ENCODE results near the gene RASA3.

RASA3 gene

GRCh38 chr13:114097212-114097892 is 35.1 kb downstream of the RASA3 start:
- Histone ChIP-seq H3K27ac (no peak overlapping the region), H3K27me3 (replicated peaks) (no peaks in the 10 kb centered on the region), H3K36me3 (replicated peaks) (no peaks in the 10 kb centered on the region), H3K4me3 (ENCODE audit: low read depth, low read length) (no peak overlapping the region)
- no peak for TF ChIP-seq CTCF (IDR thresholded peaks at IDR 0.05; ENCODE audit: low read depth, low read length, missing control alignments)
- no peak for DNase-seq
- in situ Hi-C loops (cut with HindIII; ENCODE audit: low pct_ligation_motif_present, low sequenced_read_pairs): loop anchor here (10.0 kb wide), 1 partner anchor 63 kb away; no protein-coding TSS in a partner anchor

- Histone ChIP-seq H3K27ac (no peak overlapping the region), H3K4me3 (ENCODE audit: low read depth, low read length) (no peak overlapping the region), H3K36me3 (replicated peaks) (no peaks in the 10 kb centered on the region), H3K27me3 (replicated peaks) (no peaks in the 10 kb centered on the region)
- no peak for TF ChIP-seq CTCF (IDR thresholded peaks at IDR 0.05; ENCODE audit: low read depth, low read length, missing control alignments)
- DNase-seq: no peak
- in situ Hi-C loops (cut with HindIII; ENCODE audit: low pct_ligation_motif_present, low sequenced_read_pairs): loop anchor here (10.0 kb wide), 1 partner anchor 62 kb away; no protein-coding TSS in a partner anchor
Measured at GRCh38 chr13:114096811-114097211, 35.6 kb downstream of the RASA3 start.

GRCh38 chr13:114096031-114096485 is 36.4 kb downstream of the RASA3 start:
- Histone ChIP-seq H3K27me3 (replicated peaks) (no peaks in the 10 kb centered on the region), H3K36me3 (replicated peaks) (no peaks in the 10 kb centered on the region), H3K4me3 (ENCODE audit: low read depth, low read length) (no peak overlapping the region), H3K27ac (no peak overlapping the region)
- TF ChIP-seq CTCF (IDR thresholded peaks at IDR 0.05; ENCODE audit: low read depth, low read length, missing control alignments): no peak
- in situ Hi-C loops (cut with HindIII; ENCODE audit: low pct_ligation_motif_present, low sequenced_read_pairs): loop anchor here (10.0 kb wide), 1 partner anchor 61 kb away; no protein-coding TSS in a partner anchor
- DNase-seq: no peak

- no peaks in the 10 kb centered on the region for H3K27me3 ChIP-seq (replicated peaks)
- H3K36me3 ChIP-seq (replicated peaks): no peaks in the 10 kb centered on the region
- TF ChIP-seq CTCF (IDR thresholded peaks at IDR 0.05; ENCODE audit: low read depth, low read length, missing control alignments): no peak
- no peak overlapping the region for H3K4me3 ChIP-seq (ENCODE audit: low read depth, low read length)
- no peak for DNase-seq
- H3K27ac ChIP-seq: no peak overlapping the region
- in situ Hi-C loops (cut with HindIII; ENCODE audit: low pct_ligation_motif_present, low sequenced_read_pairs): loop anchor here (10.0 kb wide), 1 partner anchor 61 kb away; no protein-coding TSS in a partner anchor
Measured at GRCh38 chr13:114095486-114095885, 36.9 kb downstream of the RASA3 start.

GRCh38 chr13:114093118-114093517 is 39.3 kb downstream of the RASA3 start:
- Histone ChIP-seq H3K27me3 (replicated peaks) (no peaks in the 10 kb centered on the region), H3K36me3 (replicated peaks) (no peaks in the 10 kb centered on the region), H3K4me3 (ENCODE audit: low read depth, low read length) (no peak overlapping the region), H3K27ac (no peak overlapping the region)
- DNase-seq: no peak
- no peak for TF ChIP-seq CTCF (IDR thresholded peaks at IDR 0.05; ENCODE audit: low read depth, low read length, missing control alignments)
- in situ Hi-C loops (cut with HindIII; ENCODE audit: low pct_ligation_motif_present, low sequenced_read_pairs): loop anchor here (10.0 kb wide), 1 partner anchor 58 kb away; no protein-coding TSS in a partner anchor
